K562 (cell line): ENCODE results near the gene DTD1. TPM values are rescaled to one million over a fixed set of nuclear protein-coding genes. Genes with fewer than 3 reads are reported as not detected.
A peak's percentile ranks its signal among the peaks of the same experiment; 100 is the strongest.

Experiments
- ATAC-seq: fragments of 200-7000 bp; cut with Tn5 transposase; 3 replicates; pipeline ENCODE4 v1.9.1; 2020; ENCODE audit warnings: moderate library complexity
- BruUV-seq: library from RNA; stranded (reverse); fragments of 400-500 nt; replicated peaks from 2 replicates; lab custom pipeline; 2021; lab: Mats Ljungman, UMichigan
- CTCF ChIA-PET: fragments of 300-600 bp; formaldehyde crosslinking; extraction: SDS; loops from one replicate; lab custom pipeline; 2021; ENCODE audit warnings: low intra/inter-chr PET ratio; lab: Yijun Ruan, JAX
- POLR2A ChIA-PET: fragments of 300-600, 350-650 bp; sonication (Branson Sonifier 250); formaldehyde crosslinking; extraction: SDS; loops from one replicate; lab custom pipeline; 2021; ENCODE audit warnings: antibody characterized with exemption, inconsistent platforms; lab: Yijun Ruan, JAX
- DNase-seq, 4 experiments: peaks; one replicate each; pipeline versions ENCODE4 v3.0.0 to v3.0.0-alpha.2; 2011 to 2018; ENCODE audit warnings: low spot score in 3 of 4, mixed read lengths in 3 of 4; ENCODE audit errors: extremely low read depth in 1 of 4
- FAIRE-seq: peaks from 2 replicates; lab custom pipeline; 2011; peaks lifted over from hg19 to GRCh38; lab: Jason Lieb, UNC
- H2AFZ ChIP-seq: 2 replicates; pipeline ENCODE4 v1.6.0; 2011; ENCODE audit warnings: low read depth, low read length, control low read depth, inconsistent platforms
- H3K27ac ChIP-seq: fragments of 200-600 bp; 3 replicates; pipeline ENCODE4 v1.8.0; 2011; ENCODE audit warnings: low read depth, mild to moderate bottlenecking, control low read depth, inconsistent platforms, low read length, moderate library complexity, mixed read lengths; ENCODE audit errors: extremely low read depth
- H3K27me3 ChIP-seq, 2 experiments: fragments of 300-600 bp in 1 of 2; 2 replicates in 1 of 2; 3 replicates in 1 of 2; pipeline versions ENCODE4 v1.6.0 to v1.8.0; 2011; ENCODE audit warnings: inconsistent platforms in 2 of 2, low read length in 2 of 2, mild to moderate bottlenecking in 1 of 2, mixed read lengths in 1 of 2, moderate library complexity in 1 of 2; ENCODE audit not compliant: control insufficient read depth in 2 of 2, insufficient read depth in 2 of 2
- H3K36me3 ChIP-seq: fragments of 300-600 bp; 3 replicates; pipeline ENCODE4 v1.8.0; 2011; ENCODE audit warnings: mild to moderate bottlenecking, low read length, inconsistent platforms; ENCODE audit not compliant: control insufficient read depth, insufficient read depth
- H3K4me1 ChIP-seq, 2 experiments: fragments of 200-600 bp in 1 of 2; replicated peaks in 1 of 2; 2 replicates in 1 of 2; 3 replicates in 1 of 2; pipeline versions ENCODE4 v1.5.1 to v1.8.0; 2011; ENCODE audit warnings: inconsistent platforms in 2 of 2, low read length in 2 of 2, mild to moderate bottlenecking in 1 of 2, mixed read lengths in 1 of 2, moderate library complexity in 1 of 2; ENCODE audit not compliant: control insufficient read depth in 2 of 2, insufficient read depth in 2 of 2
- H3K4me2 ChIP-seq: 2 replicates; pipeline ENCODE4 v1.6.1; 2011; ENCODE audit warnings: low read length, control low read depth, inconsistent platforms, mixed read lengths; ENCODE audit not compliant: insufficient read depth
- H3K4me3 ChIP-seq: fragments of 200-600 bp; sonication (generic), shearing (Covaris generic); 2 replicates; pipeline ENCODE4 v1.5.1; 2016; ENCODE audit warnings: control low read depth, inconsistent platforms
- H3K79me2 ChIP-seq: fragments of 200-600 bp; 3 replicates; pipeline ENCODE4 v1.8.0; 2011; ENCODE audit warnings: low read length, inconsistent platforms; ENCODE audit not compliant: control insufficient read depth, insufficient read depth
- H3K9ac ChIP-seq, 2 experiments: 2 replicates each; pipeline versions ENCODE4 v1.6.0 to v1.6.1; 2011; ENCODE audit warnings: low read depth in 2 of 2, low read length in 2 of 2, control low read depth in 1 of 2, inconsistent platforms in 1 of 2, mild to moderate bottlenecking in 1 of 2, mixed read lengths in 1 of 2; ENCODE audit not compliant: insufficient read depth in 1 of 2
- H3K9me1 ChIP-seq: one replicate; pipeline ENCODE4 v1.6.0; 2011; ENCODE audit warnings: inconsistent platforms, mild to moderate bottlenecking, low read length, moderate library complexity; ENCODE audit not compliant: control insufficient read depth, insufficient read depth
- H3K9me3 ChIP-seq: replicated peaks from 2 replicates; pipeline ENCODE4 v1.5.1; 2011; ENCODE audit warnings: low read depth, low read length, inconsistent platforms; ENCODE audit not compliant: control insufficient read depth, insufficient read depth
- H4K20me1 ChIP-seq: replicated peaks from 2 replicates; pipeline ENCODE4 v1.6.1; 2011; ENCODE audit warnings: low read length, inconsistent platforms, mixed read lengths; ENCODE audit not compliant: control insufficient read depth, insufficient read depth
- BACH1 ChIP-seq: fragments of 200-800 bp; sonication (Bioruptor generic); IDR thresholded peaks from 2 replicates; pipeline ENCODE4 v1.6.1; 2016; ENCODE audit warnings: missing genetic modification characterization, missing compliant biosample characterization
- CAMTA2 ChIP-seq: fragments of 250-450 bp; sonication (Bioruptor Pico); conservative IDR thresholded peaks from 2 replicates; pipeline ENCODE4 v1.5.1; 2022
- CHCHD3 ChIP-seq: fragments of 250-450 bp; sonication (Bioruptor Pico); IDR thresholded peaks from 2 replicates; pipeline ENCODE4 v2.1.2; 2022; ENCODE audit warnings: mild to moderate bottlenecking
- FOXA3 ChIP-seq, 2 experiments: fragments of 450-650 bp in 1 of 2; sonication (generic) in 1 of 2; formaldehyde crosslinking; IDR thresholded peaks in 1 of 2; conservative IDR thresholded peaks in 1 of 2; 2 replicates each; pipeline versions ENCODE4 v1.4.0 to v1.8.0; 2020 to 2022; ENCODE audit warnings: mild to moderate bottlenecking in 2 of 2, missing genetic modification reagents in 1 of 2
- GATAD2A ChIP-seq: fragments of 450-650 bp; IDR thresholded peaks from 2 replicates; pipeline ENCODE4 v1.6.1; 2017
- HNRNPUL1 ChIP-seq: fragments of 200-400 bp; formaldehyde crosslinking; IDR thresholded peaks from 2 replicates; pipeline ENCODE4 v1.6.1; 2017; ENCODE audit warnings: low read length
- HOMEZ ChIP-seq: fragments of 250-450 bp; sonication (Bioruptor Pico); IDR thresholded peaks from 2 replicates; pipeline ENCODE4 v1.4.0; 2020; ENCODE audit warnings: mild to moderate bottlenecking, moderate library complexity
- KLF6 ChIP-seq: fragments of 250-450 bp; sonication (Bioruptor Pico); IDR thresholded peaks from 2 replicates; pipeline ENCODE4 v1.4.0; 2020; ENCODE audit warnings: mild to moderate bottlenecking, moderate library complexity, borderline replicate concordance
- MAFG ChIP-seq: fragments of 450-650 bp; conservative IDR thresholded peaks from 2 replicates; pipeline ENCODE4 v1.6.1; 2016; ENCODE audit warnings: missing genetic modification characterization, missing compliant biosample characterization
- MEIS2 ChIP-seq: fragments of 450-650 bp; IDR thresholded peaks from 2 replicates; pipeline ENCODE4 v1.6.1; 2014; ENCODE audit warnings: mild to moderate bottlenecking; ENCODE audit not compliant: partially characterized antibody
- NR4A1 ChIP-seq, 2 experiments: fragments of 250-450 bp in 1 of 2; fragments of 450-650 bp in 1 of 2; sonication (Bioruptor Pico) in 1 of 2; IDR thresholded peaks; 2 replicates each; pipeline versions ENCODE4 v1.4.0 to v1.6.1; 2016 to 2020; ENCODE audit warnings: mild to moderate bottlenecking in 2 of 2, missing compliant biosample characterization in 1 of 2, missing genetic modification characterization in 1 of 2, moderate library complexity in 1 of 2
- RFX1 ChIP-seq: fragments of 450-650 bp; IDR thresholded peaks from 2 replicates; pipeline ENCODE4 v1.6.1; 2016; ENCODE audit warnings: mild to moderate bottlenecking, moderate library complexity
- RFX5 ChIP-seq: IDR thresholded peaks from 2 replicates; pipeline ENCODE4 v1.6.1; 2011; ENCODE audit warnings: low read depth, mild to moderate bottlenecking, improper control_type of control experiment, low read length
- SIX5 ChIP-seq, 2 experiments: IDR thresholded peaks; 2 replicates each; pipeline ENCODE4 v1.6.1; 2011; ENCODE audit warnings: low read length in 2 of 2, borderline replicate concordance in 1 of 2, low read depth in 1 of 2, mild to moderate bottlenecking in 1 of 2, moderate library complexity in 1 of 2; ENCODE audit not compliant: insufficient read depth in 1 of 2
- STAT5B ChIP-seq: fragments of 250-450 bp; sonication (Bioruptor Pico); IDR thresholded peaks from 2 replicates; pipeline ENCODE4 v1.8.0; 2021; ENCODE audit warnings: mild to moderate bottlenecking, inconsistent platforms
- TCF3 ChIP-seq: sonication (generic); formaldehyde crosslinking; IDR thresholded peaks from 2 replicates; pipeline ENCODE4 v1.4.0; 2020; ENCODE audit warnings: mild to moderate bottlenecking, missing genetic modification reagents
- TEAD2 ChIP-seq: fragments of 450-650 bp; IDR thresholded peaks from 2 replicates; pipeline ENCODE4 v1.6.1; 2016; ENCODE audit warnings: missing genetic modification characterization, control low read depth, missing compliant biosample characterization
- THRAP3 ChIP-seq: fragments of 450-650 bp; IDR thresholded peaks from 2 replicates; pipeline ENCODE4 v1.6.1; 2016; ENCODE audit warnings: mild to moderate bottlenecking, inconsistent platforms, borderline replicate concordance
- U2AF2 ChIP-seq: fragments of 200-400 bp; formaldehyde crosslinking; optimal IDR thresholded peaks from 2 replicates; pipeline ENCODE3; 2017; ENCODE audit warnings: low read depth, mild to moderate bottlenecking, low read length
- XRCC5 ChIP-seq: fragments of 200-400 bp; formaldehyde crosslinking; IDR thresholded peaks from 2 replicates; pipeline ENCODE4 v1.6.1; 2017; ENCODE audit warnings: low read depth, mild to moderate bottlenecking, low read length
- ZNF134 ChIP-seq: fragments of 250-450 bp; sonication (Bioruptor Pico); conservative IDR thresholded peaks from 2 replicates; pipeline ENCODE4 v1.4.0; 2020
- ZNF174 ChIP-seq: fragments of 250-450 bp; sonication (Bioruptor Pico); IDR thresholded peaks from 2 replicates; pipeline ENCODE4 v1.4.0; 2020; ENCODE audit warnings: mild to moderate bottlenecking
- ZNF24 ChIP-seq: fragments of 450-650 bp; IDR thresholded peaks from 2 replicates; pipeline ENCODE4 v1.6.1; 2016
- ZNF431 ChIP-seq: sonication (generic); formaldehyde crosslinking; IDR thresholded peaks from 2 replicates; pipeline ENCODE4 v1.8.0; 2022; ENCODE audit warnings: mild to moderate bottlenecking, missing genetic modification reagents
- ZNF445 ChIP-seq: fragments of 250-450 bp; sonication (Bioruptor Pico); IDR thresholded peaks from 2 replicates; pipeline ENCODE4 v1.4.0; 2020; ENCODE audit warnings: low read depth, mild to moderate bottlenecking, moderate library complexity
- WGBS: fragments of 100-300 bp; shearing (Covaris generic); methylation state at CpG from one replicate; pipeline ENCODE4 v1.1.6; 2016; ENCODE audit warnings: low coverage, mixed read lengths; ENCODE audit not compliant: insufficient coverage; ENCODE audit errors: missing lambda C conversion rate; 5-methylcytosine and 5-hydroxymethylcytosine counted together
- in situ Hi-C: fragments of 300-500 bp; cut with MboI; formaldehyde crosslinking; loops from 4 replicates; pipeline ENCODE4 v1.15.0; 2018; ENCODE audit warnings: inconsistent platforms, mixed read lengths
- intact Hi-C: fragments of 100-400 bp; cut with micrococcal nuclease; formaldehyde crosslinking; loops from 2 replicates; pipeline ENCODE4 v1.14.2; 2022
- polyA plus RNA-seq, 8 experiments: library from polyadenylated mRNA; depleted of rRNA in 4 of 8; stranded (reverse) in 5 of 8; unstranded in 3 of 8; fragments of >200 nt; fragmentation: Nextera tagmentation in 2 of 8; fragmentation: Illumina TruSeq in 1 of 8; extraction: Ambion mirVana in 2 of 8; extraction: Trizol in 1 of 8; gene quantifications; 2 replicates each; pipeline versions ENCODE4 v1.2.1 to v1.2.3, GENCODE V29; 2011 to 2014; ENCODE audit warnings: inconsistent platforms in 1 of 8, missing spikeins in 1 of 8
- total RNA-seq, 7 experiments: library from RNA; depleted of rRNA in 6 of 7; stranded (reverse); fragments of >200 nt in 6 of 7; fragmentation: Illumina TruSeq in 2 of 7; extraction: Trizol in 2 of 7; gene quantifications; 2 replicates each; pipeline versions ENCODE4 v1.2.1 to v1.2.3, GENCODE V29; 2011 to 2021; ENCODE audit warnings: low replicate concordance in 1 of 7

Gene DTD1
- total and polyA plus RNA-seq, 9 of the 15 experiments (the other 6 are each of a cell fraction or from before 2014, with no cell fraction given) = 5.7 to 28.6 (median 26.8) TPM

- Histone ChIP-seq H3K4me2 (no peak overlapping the region), H3K79me2 (no peaks in the 10 kb centered on the region), H3K9me3 (no peaks in the 10 kb centered on the region), H3K4me3 (no peak overlapping the region), H2AFZ (no peak overlapping the region), H3K4me1 (peaks cover 0 to 12% of the 10 kb centered on the region in 2 experiments; a peak in 4 of 5 replicates), H3K9me1 (no peaks in the 10 kb centered on the region), H3K9ac (no peak overlapping the region), H3K27ac (no peak overlapping the region), H3K36me3 (no peaks in the 10 kb centered on the region), H3K27me3 (no peaks in the 10 kb centered on the region; a peak in 1 of 5 replicates), H4K20me1 (0 out of 2 replicates have a peak, but pooled peaks cover 5% of the 10 kb centered on the region)
- CTCF ChIA-PET = no interaction called here
- ATAC-seq = no peak
- in situ Hi-C loops (no loop called here), intact Hi-C loops (no loop called here)
- DNase-seq = no peak
- 43% methylated on average over 6 of the region's 6 CpGs for whole genome bisulfite sequencing
- FAIRE-seq = no peak
- no TSS peak for BruUV-seq
- POLR2A ChIA-PET = no interaction called here
- TF ChIP-seq SIX5 (IDR thresholded peaks at IDR 0.05; ENCODE audit: borderline replicate concordance in 1 of 2, insufficient read depth in 1 of 2, low read depth in 1 of 2, low read length in 2 of 2) = no peak
- TF ChIP-seq ZNF174 (CRISPR knock-in tag) = no peak
- peak; percentile 31 for TF ChIP-seq RFX1
- no peak for TF ChIP-seq ZNF431 (CRISPR knock-in tag)
- TF ChIP-seq TEAD2 (tag) = no peak
- TF ChIP-seq ZNF24 = no peak
- 0 out of 4 replicates have a peak, but pooled peaks of 1 of the 2 experiments have one; percentile 18 for TF ChIP-seq FOXA3 (CRISPR knock-in tag; conservative IDR thresholded peaks at IDR 0.05 in 1 of 2, IDR thresholded peaks at IDR 0.05 in 1 of 2)
- no peak for TF ChIP-seq XRCC5
- no peak for TF ChIP-seq RFX5
- TF ChIP-seq TCF3 (CRISPR knock-in tag) = no peak
- TF ChIP-seq HNRNPUL1 = no peak
- TF ChIP-seq STAT5B = no peak
- no peak for TF ChIP-seq CAMTA2 (CRISPR knock-in tag)
- peak; percentile 60 for TF ChIP-seq MEIS2
- no peak for TF ChIP-seq KLF6 (CRISPR knock-in tag)
- TF ChIP-seq GATAD2A = no peak
- no peak for TF ChIP-seq CHCHD3
- no peak for TF ChIP-seq ZNF134
- no peak for TF ChIP-seq ZNF445 (CRISPR knock-in tag)
- TF ChIP-seq NR4A1 (CRISPR knock-in tag; IDR thresholded peaks at IDR 0.05) = no peak
- TF ChIP-seq NR4A1 (tag; IDR thresholded peaks at IDR 0.05) = no peak
- TF ChIP-seq MAFG (tag) = peak; percentile 73
- TF ChIP-seq U2AF2 = no peak
- no peak for TF ChIP-seq BACH1 (tag)
- TF ChIP-seq HOMEZ = no peak
- no peak for TF ChIP-seq THRAP3
These were observed 146.8 kb downstream of the DTD1 start for GRCh38 chr20:18734525-18735189.
